SH-SY5Y (cell line): Measurements from ENCODE around the gene STK17B.

Experiments used
- GATA2 ChIP-seq: IDR thresholded peaks from 2 replicates; pipeline ENCODE4 v1.6.1; 2011; ENCODE audit warnings: mild to moderate bottlenecking, low read depth, low read length
- GATA3 ChIP-seq: IDR thresholded peaks from 2 replicates; pipeline ENCODE4 v1.6.1; 2011; ENCODE audit warnings: low read depth, mild to moderate bottlenecking, low read length, moderate library complexity

- TF ChIP-seq GATA2 (no peak), GATA3 (no peak)
Measured at GRCh38 chr2:196208915-196209314, 37.5 kb upstream of the STK17B start.
